Subcutaneous adipose tissue (tissue), 4 donors: ENCODE data around the gene PDE4D. TPM values are rescaled to one million over a fixed set of nuclear protein-coding genes. Genes with fewer than 3 reads are reported as not detected.

Experiments
- total RNA-seq, 4 donors: library from RNA; depleted of rRNA; stranded (reverse); fragments of >200 nt; gene quantifications; one replicate each; pipeline ENCODE4 v1.1.0, GENCODE V29; 2016
- TF ChIP-seq, protein P1 (sequence below): fragments of 450-650 bp; IDR thresholded peaks from one replicate; pipeline ENCODE4 v1.5.1; 2016; ENCODE audit warnings: low read depth, mild to moderate bottlenecking, control low read depth, antibody characterized with exemption, moderate library complexity

The PDE4D gene
- total RNA-seq, 4 donors from 2014 or later, result 15.0 to 24.0 (median 18.5) TPM

DNA sequence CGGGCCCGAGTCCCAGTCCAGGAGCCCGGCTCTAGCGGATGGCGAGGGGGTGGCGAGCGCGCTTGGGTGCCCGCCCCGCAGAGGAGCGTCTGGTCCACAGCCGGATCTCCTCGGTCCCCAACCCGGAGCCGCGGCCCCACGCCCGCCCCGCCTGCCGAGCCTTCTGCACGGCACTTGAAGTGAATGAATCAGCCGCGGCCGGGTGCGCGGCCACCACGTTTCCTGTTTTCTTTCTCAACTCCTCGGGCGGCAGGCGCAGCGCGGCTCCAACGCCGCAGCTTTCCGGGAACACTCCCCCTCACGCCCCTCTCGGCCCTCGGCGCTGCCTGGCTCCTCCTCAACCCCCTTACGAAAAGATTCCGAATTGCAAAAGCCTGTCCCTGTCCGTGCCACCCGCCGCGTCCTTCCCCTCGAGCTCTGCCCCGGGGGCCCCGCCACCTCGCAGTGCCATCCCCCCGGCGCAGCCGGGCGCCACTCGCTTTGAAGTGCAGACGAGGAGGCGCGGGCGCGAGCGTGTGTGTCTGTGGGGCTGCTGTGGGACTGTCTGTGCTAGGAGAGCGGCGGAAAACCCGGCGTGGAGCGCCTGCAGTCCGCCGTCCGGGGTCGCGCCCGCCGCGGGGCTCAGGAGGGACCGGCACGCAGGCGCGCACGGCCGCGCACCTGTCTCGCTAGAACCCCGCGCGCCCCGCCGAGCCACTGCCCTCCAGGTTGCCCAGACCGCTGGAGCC lies 854.1 kb downstream of the PDE4D start:
- TF ChIP-seq, protein P1, sequence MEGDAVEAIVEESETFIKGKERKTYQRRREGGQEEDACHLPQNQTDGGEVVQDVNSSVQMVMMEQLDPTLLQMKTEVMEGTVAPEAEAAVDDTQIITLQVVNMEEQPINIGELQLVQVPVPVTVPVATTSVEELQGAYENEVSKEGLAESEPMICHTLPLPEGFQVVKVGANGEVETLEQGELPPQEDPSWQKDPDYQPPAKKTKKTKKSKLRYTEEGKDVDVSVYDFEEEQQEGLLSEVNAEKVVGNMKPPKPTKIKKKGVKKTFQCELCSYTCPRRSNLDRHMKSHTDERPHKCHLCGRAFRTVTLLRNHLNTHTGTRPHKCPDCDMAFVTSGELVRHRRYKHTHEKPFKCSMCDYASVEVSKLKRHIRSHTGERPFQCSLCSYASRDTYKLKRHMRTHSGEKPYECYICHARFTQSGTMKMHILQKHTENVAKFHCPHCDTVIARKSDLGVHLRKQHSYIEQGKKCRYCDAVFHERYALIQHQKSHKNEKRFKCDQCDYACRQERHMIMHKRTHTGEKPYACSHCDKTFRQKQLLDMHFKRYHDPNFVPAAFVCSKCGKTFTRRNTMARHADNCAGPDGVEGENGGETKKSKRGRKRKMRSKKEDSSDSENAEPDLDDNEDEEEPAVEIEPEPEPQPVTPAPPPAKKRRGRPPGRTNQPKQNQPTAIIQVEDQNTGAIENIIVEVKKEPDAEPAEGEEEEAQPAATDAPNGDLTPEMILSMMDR, result no peak

DNA sequence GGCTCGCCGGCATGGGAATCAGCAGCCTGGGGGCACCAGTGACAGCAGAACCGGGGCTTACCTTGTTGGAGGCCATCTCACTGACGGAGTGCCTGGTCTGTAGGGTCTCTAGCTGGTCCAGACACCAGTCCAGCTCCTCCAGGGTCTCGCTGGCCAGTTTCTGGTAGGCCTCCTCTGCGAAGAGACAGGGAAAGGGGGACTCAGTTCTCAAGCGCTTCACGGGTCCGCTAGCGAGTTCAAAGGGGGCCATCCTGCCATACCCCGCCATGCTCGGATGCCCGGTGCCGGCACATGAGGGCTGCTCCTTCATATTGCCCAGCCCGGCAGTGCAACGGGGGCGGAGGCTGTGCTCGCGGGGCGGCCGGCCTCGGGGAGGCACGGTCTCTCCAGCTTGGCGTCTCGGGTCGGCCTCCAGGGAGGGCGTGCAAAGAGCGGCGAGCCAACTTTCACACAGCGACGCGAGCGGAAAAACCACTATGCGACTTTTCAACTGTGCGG lies 854.7 kb downstream of the PDE4D start:
- TF ChIP-seq, protein P1, result no peak

DNA sequence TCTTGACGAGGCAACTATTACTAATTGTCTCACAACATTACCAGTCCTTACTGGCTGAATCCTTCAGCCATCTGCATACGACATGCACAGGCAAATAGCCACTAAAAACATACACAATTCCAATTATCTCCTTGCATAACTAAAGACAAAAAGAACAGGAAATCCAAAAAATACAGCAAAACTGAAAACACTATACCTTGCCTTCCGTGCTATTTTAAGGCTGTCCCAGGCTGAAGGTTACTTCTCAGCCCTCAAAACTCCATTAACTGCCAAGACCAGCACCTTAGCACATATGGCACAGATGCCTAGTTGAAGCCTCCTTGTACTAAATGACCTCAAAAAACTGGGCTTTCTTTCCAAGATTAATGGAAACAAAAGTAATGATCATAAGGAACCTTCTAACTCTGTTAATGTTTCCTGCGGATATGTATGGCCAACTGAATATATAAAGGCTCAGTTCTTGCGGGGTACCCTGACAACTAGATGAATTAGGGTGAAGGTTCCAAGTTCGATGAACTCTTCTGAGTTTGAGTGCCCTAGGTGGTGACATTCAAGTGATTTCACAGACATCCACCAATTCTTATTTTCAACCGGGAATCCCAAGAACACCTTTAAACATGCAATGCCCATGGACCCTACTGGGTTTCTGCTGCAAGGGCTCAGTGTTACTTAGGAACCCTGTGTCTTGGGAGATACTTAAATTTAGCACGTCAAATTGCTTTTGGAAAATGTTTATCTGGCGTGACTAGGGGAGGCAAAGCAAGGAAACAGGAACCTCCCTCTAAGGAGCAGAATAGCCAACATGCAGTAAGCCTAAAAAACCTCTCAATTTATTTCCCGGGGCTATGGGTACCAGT lies 855.4 kb downstream of the PDE4D start:
- TF ChIP-seq, protein P1, result no peak

DNA sequence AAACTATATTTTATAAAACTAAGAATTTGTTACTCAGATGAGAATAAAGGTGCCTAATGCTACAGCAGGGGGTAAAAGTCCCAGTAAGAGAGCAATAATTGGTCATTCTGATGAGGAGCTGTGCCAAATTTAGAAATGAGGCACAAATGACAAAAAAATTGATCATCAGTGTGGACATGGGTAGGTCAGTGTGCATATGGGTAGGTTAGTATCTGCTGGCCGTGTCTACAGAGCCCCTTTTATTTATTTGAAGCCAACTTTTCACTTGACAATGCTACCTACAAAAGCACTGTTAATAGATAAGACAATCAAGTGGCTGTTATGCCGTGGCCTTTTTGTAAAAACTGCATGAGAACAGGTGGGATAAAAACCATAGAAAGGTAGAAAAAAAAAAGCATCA lies 856.1 kb downstream of the PDE4D start:
- TF ChIP-seq, protein P1, result no peak

DNA sequence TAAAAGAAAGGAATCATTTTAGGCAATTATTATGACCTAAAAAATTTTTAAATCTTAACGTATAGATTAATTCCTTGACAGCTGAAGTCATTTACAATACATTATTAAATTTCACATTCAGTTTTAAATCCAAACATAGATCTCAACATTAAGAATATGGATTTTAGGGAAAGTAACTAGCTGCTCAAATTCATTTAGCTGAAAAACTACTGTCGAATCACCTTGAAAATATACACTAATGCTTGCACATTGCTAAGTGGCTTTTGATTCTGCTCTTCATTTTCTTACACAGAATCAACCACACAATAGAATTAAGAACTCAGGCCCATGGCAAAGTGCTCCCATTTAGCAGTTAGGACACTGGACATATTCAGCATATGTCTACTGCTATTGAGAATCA lies 856.5 kb downstream of the PDE4D start:
- TF ChIP-seq, protein P1, result no peak

DNA sequence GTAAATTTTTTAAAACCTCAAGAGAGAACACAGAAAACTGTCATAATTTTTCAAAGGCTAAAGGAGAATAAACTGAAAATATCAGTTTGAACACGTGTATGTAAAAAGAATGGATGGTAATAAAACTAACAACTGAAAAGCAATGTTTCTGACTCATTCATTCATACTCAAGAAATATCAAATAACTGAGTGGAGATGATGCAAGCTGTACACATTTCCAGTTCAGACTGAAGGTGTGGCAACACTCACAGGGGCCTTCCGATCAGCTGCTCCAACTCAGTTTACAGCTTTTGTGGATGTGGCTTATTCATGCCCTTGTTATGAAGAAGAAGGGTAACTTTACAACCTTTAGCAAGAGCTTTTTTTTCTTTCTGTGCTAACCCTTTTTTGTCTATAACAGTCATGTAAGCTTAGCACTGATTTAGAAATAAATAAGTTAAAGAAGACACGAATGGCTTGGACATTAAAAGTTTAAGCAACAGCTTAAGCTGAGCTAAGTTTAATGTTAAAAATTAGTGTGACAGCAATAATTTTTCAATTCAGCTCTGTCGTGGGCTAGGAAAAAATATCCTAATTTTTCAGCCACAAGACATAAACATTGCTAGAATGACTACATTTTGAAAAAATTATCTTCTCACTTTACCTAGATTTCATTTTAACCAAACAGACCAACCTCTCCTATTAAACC lies 857.1 kb downstream of the PDE4D start:
- TF ChIP-seq, protein P1, result no peak
